Naive B cell (primary cell): ENCODE measurements around the gene LCTL. TPM values are rescaled to one million over a fixed set of nuclear protein-coding genes. Genes with fewer than 3 reads are reported as not detected.
"Not testable (repeated sequence)": the region's sequence is repeated elsewhere in the genome, so short reads cannot be mapped to it uniquely, and the experiment has no call there.

Experiments used
- ATAC-seq, 2 donors: fragments of 150-1000 bp; cut with Tn5 transposase; 2 replicates each; pipeline ENCODE4 v1.10.0; 2021; ENCODE audit warnings: low read depth in 2 of 2, mild to moderate bottlenecking in 2 of 2, moderate library complexity in 2 of 2
- DNase-seq: peaks from one replicate; pipeline ENCODE4 v3.0.0; 2022
- H3K27ac Mint-ChIP-seq, 6 donors: one replicate each; pipeline ENCODE4 v1.8.0; 2020 to 2022; ENCODE audit warnings: mild to moderate bottlenecking in 6 of 6, mixed read lengths in 6 of 6, moderate library complexity in 5 of 6, inconsistent platforms in 2 of 6
- H3K27me3 Mint-ChIP-seq, 3 donors: one replicate each; pipeline ENCODE4 v1.8.0; 2021 to 2022; ENCODE audit warnings: mixed read lengths in 3 of 3, mild to moderate bottlenecking in 1 of 3
- H3K36me3 Mint-ChIP-seq, 2 donors: one replicate each; pipeline ENCODE4 v1.8.0; 2020 to 2022; ENCODE audit warnings: mixed read lengths in 2 of 2, inconsistent platforms in 1 of 2, mild to moderate bottlenecking in 1 of 2
- H3K4me1 Mint-ChIP-seq, 3 donors: one replicate each; pipeline ENCODE4 v1.8.0; 2020 to 2022; ENCODE audit warnings: mixed read lengths in 3 of 3, inconsistent platforms in 1 of 3, mild to moderate bottlenecking in 1 of 3, moderate library complexity in 1 of 3
- H3K4me3 Mint-ChIP-seq, 8 donors: one replicate each; pipeline ENCODE4 v1.8.0; 2020 to 2022; ENCODE audit warnings: mild to moderate bottlenecking in 8 of 8, mixed read lengths in 8 of 8, moderate library complexity in 8 of 8, inconsistent platforms in 2 of 8
- H3K9me3 Mint-ChIP-seq, 7 donors: one replicate each; pipeline ENCODE4 v1.8.0; 2020 to 2022; ENCODE audit warnings: mixed read lengths in 7 of 7, mild to moderate bottlenecking in 5 of 7, inconsistent platforms in 2 of 7, moderate library complexity in 1 of 7
- polyA plus RNA-seq, 6 donors: library from polyadenylated mRNA; unstranded; fragments of 300-500 nt; fragmentation: Illumina TruSeq; gene quantifications; one replicate each; pipeline ENCODE4 v1.2.3, GENCODE V29; 2021; ENCODE audit warnings: low read depth in 6 of 6

Gene LCTL
- polyA plus RNA-seq, 6 donors from 2014 or later = 0.09 to 0.31 (median 0.17) TPM; not detected in 3

GRCh38 chr15:66523926-66524325 lies 41.9 kb downstream of the LCTL start:
- Mint-ChIP-seq H3K4me3 (no peak overlapping the region), H3K27ac (peak overlapping the region in 1 of 6 donors; percentile 66)

GRCh38 chr15:66515901-66516322 lies 49.9 kb downstream of the LCTL start:
- ATAC-seq (no peak), DNase-seq (no peak)
- Mint-ChIP-seq H3K4me1 (no peaks in the 10 kb centered on the region), H3K27me3 (no peaks in the 10 kb centered on the region), H3K4me3 (no peak overlapping the region), H3K27ac (no peak overlapping the region), H3K36me3 (peaks cover 7 to 17% of the 10 kb centered on the region in 2 donors), H3K9me3 (no peaks in the 10 kb centered on the region)

More at GRCh38 chr15:66523926-66524325, 41.9 kb downstream of the LCTL start:
- Mint-ChIP-seq H3K27me3 (no peaks in the 10 kb centered on the region), H3K9me3 (no peaks in the 10 kb centered on the region), H3K4me1 (no peaks in the 10 kb centered on the region), H3K36me3 (peaks cover 16 to 26% of the 10 kb centered on the region in 2 donors)
- no peak for ATAC-seq
- no peak for DNase-seq

- DNase-seq (no peak), ATAC-seq (no peak)
- no peaks in the 10 kb centered on the region for H3K4me1 Mint-ChIP-seq
- H3K27me3 Mint-ChIP-seq = no peaks in the 10 kb centered on the region
- peaks cover 7 to 17% of the 10 kb centered on the region in 2 donors for H3K36me3 Mint-ChIP-seq
- no peaks in the 10 kb centered on the region for H3K9me3 Mint-ChIP-seq
- no peak overlapping the region for H3K4me3 Mint-ChIP-seq
- no peak overlapping the region for H3K27ac Mint-ChIP-seq
Observed at GRCh38 chr15:66514586-66514985, 51.2 kb downstream of the LCTL start.

- no peak overlapping the region for H3K27ac Mint-ChIP-seq
- ATAC-seq (no peak), DNase-seq (no peak)
- no peaks in the 10 kb centered on the region for H3K27me3 Mint-ChIP-seq
- H3K4me3 Mint-ChIP-seq = peak overlapping the region in 2 of 8 donors; percentile 21 to 80
- H3K4me1 Mint-ChIP-seq = peaks cover 20 to 29% (median 25%) of the 10 kb centered on the region in 3 donors
- H3K9me3 Mint-ChIP-seq = no peaks in the 10 kb centered on the region
- peaks cover 7 to 8% of the 10 kb centered on the region in 2 donors for H3K36me3 Mint-ChIP-seq
Observed at GRCh38 chr15:66508293-66508883, 57.4 kb downstream of the LCTL start.

GRCh38 chr15:66505818-66506217 lies 60.0 kb downstream of the LCTL start:
- Mint-ChIP-seq H3K4me1 (peaks cover 26 to 40% (median 34%) of the 10 kb centered on the region in 3 donors), H3K4me3 (peak overlapping the region; percentile 84 to 100 (median 99)), H3K27me3 (no peaks in the 10 kb centered on the region), H3K9me3 (no peaks in the 10 kb centered on the region), H3K27ac (peak overlapping the region; percentile 91 to 100 (median 100)), H3K36me3 (peaks cover 8 to 13% of the 10 kb centered on the region in 2 donors)
- ATAC-seq = no peak
- DNase-seq = no peak

GRCh38 chr15:66505430-66505811 lies 60.4 kb downstream of the LCTL start:
- DNase-seq = no peak
- Mint-ChIP-seq H3K36me3 (peaks cover 8 to 15% of the 10 kb centered on the region in 2 donors), H3K27ac (peak overlapping the region; percentile 91 to 100 (median 100)), H3K9me3 (no peaks in the 10 kb centered on the region), H3K4me3 (peak overlapping the region; percentile 84 to 100 (median 99)), H3K27me3 (no peaks in the 10 kb centered on the region), H3K4me1 (peaks cover 26 to 42% (median 35%) of the 10 kb centered on the region in 3 donors)
- peak; percentile 4 to 6 for ATAC-seq

GRCh38 chr15:66504563-66505429 lies 61.0 kb downstream of the LCTL start, which contains the start of the genes RPL4 and ZWILCH:
Gene RPL4, minus strand, starts transcription at chr15:66504855. Its CDS starts 65 bp downstream, at chr15:66504790.
Gene ZWILCH, plus strand, starts transcription at chr15:66505326. Its CDS starts 13 bp downstream, at chr15:66505339.
- Mint-ChIP-seq H3K4me3 (peak within 1 kb of the TSS; percentile 84 to 100 (median 99)), H3K4me1 (peaks cover 30 to 45% (median 40%) of the 10 kb centered on the region in 3 donors), H3K27ac (peak within 1 kb of the TSS; percentile 91 to 100 (median 100)), H3K9me3 (no peaks in the 10 kb centered on the region), H3K36me3 (peaks cover 8 to 22% of the 10 kb centered on the region in 2 donors), H3K27me3 (no peaks in the 10 kb centered on the region)
- ATAC-seq (peak; percentile 85), DNase-seq (peak; percentile 84)

GRCh38 chr15:66503780-66504562 lies 61.8 kb downstream of the LCTL start:
- no peaks in the 10 kb centered on the region for H3K27me3 Mint-ChIP-seq
- ATAC-seq (no peak), DNase-seq (no peak)
- no peaks in the 10 kb centered on the region for H3K9me3 Mint-ChIP-seq
- peak overlapping the region; percentile 91 to 100 (median 100) for H3K27ac Mint-ChIP-seq
- peaks cover 30 to 45% (median 40%) of the 10 kb centered on the region in 3 donors for H3K4me1 Mint-ChIP-seq
- H3K36me3 Mint-ChIP-seq = peaks cover 8 to 22% of the 10 kb centered on the region in 2 donors
- H3K4me3 Mint-ChIP-seq = peak overlapping the region; percentile 84 to 100 (median 99)

GRCh38 chr15:66503041-66503648 lies 62.7 kb downstream of the LCTL start:
- Mint-ChIP-seq H3K36me3 (peaks cover 8 to 22% of the 10 kb centered on the region in 2 donors), H3K4me3 (peak overlapping the region; percentile 84 to 100 (median 99)), H3K27ac (peak overlapping the region in 4 of 6 donors; percentile 83 to 100 (median 93)), H3K4me1 (peaks cover 31 to 46% (median 40%) of the 10 kb centered on the region in 3 donors)
- not testable (repeated sequence) for ATAC-seq, H3K27me3 Mint-ChIP-seq, H3K9me3 Mint-ChIP-seq, DNase-seq

GRCh38 chr15:66502491-66502890 lies 63.3 kb downstream of the LCTL start:
- Mint-ChIP-seq H3K4me3 (peak overlapping the region in 6 of 8 donors; percentile 61 to 100 (median 90)), H3K27me3 (no peaks in the 10 kb centered on the region), H3K4me1 (peaks cover 37 to 53% (median 45%) of the 10 kb centered on the region in 3 donors), H3K36me3 (peaks cover 8 to 22% of the 10 kb centered on the region in 2 donors), H3K27ac (peak overlapping the region in 2 of 6 donors; percentile 29 to 36), H3K9me3 (no peaks in the 10 kb centered on the region)
- ATAC-seq (no peak), DNase-seq (no peak)

- not testable (repeated sequence) for DNase-seq, ATAC-seq, H3K9me3 Mint-ChIP-seq, H3K27me3 Mint-ChIP-seq
- H3K36me3 Mint-ChIP-seq = peaks cover 8 to 22% of the 10 kb centered on the region in 2 donors
- peak overlapping the region in 1 of 6 donors; percentile 15 for H3K27ac Mint-ChIP-seq
- peaks cover 38 to 60% (median 44%) of the 10 kb centered on the region in 3 donors for H3K4me1 Mint-ChIP-seq
- H3K4me3 Mint-ChIP-seq = peak overlapping the region in 1 of 8 donors; percentile 95
Observed at GRCh38 chr15:66500346-66500745, 65.5 kb downstream of the LCTL start.
